ENCODE data around the gene MICA. TPM values are rescaled to one million over a fixed set of nuclear protein-coding genes. Genes with fewer than 3 reads are reported as not detected.
A peak's percentile ranks its signal among the peaks of the same experiment; 100 is the strongest.

Gene MICA
- 10 to 100 TPM in 3 of 4 donors, 1 to 10 TPM in 1; 7.7 to 21.7 (median 13.9) TPM for total RNA-seq

DNA sequence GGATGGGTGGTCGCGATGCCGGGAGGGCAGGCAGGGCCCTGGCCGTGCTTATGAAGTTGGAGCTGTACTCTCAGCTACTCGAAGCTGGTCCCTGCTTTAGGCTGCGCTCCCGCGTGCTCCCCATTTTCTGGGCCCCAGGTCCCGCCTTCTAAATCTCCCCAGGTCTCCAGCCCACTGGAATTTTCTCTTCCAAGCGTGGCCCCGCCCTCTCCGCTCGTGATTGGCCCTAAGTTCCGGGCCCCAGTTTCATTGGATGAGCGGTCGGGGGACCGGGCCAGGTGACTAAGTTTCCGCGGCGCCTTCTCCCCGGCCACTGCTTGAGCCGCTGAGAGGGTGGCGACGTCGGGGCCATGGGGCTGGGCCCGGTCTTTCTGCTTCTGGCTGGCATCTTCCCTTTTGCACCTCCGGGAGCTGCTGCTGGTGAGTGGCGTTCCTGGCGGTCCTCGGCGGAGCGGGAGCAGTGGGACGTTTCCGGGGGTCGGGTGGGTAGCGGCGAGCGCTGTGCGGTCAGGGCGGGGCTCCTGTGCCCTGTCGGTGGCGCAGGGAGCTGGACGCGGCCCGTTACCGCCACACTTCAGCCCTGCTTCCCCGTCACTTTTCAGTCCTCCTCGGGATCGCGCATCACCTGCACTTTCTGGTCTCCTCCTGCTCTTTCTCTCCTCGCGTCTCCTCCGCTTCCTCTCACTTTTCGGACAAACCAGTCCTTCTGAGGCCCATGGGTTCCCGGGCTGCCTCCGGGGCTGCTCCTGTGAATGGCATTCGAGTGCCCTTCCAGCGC, at the start of gene MICA:
TSS of gene MICA (plus strand) at position 313 of the 778 bp plus-strand sequence. CDS start at position 351, 38 bp downstream.
- intact Hi-C loops (cut with DNase I; ENCODE audit: low total_unique reads), result no loop called here
- H3K4me3 ChIP-seq (ENCODE audit: low read depth, poor library complexity, severe bottlenecking), result peak within 1 kb of the TSS; percentile 39
- TF ChIP-seq POLR2A (IDR thresholded peaks at IDR 0.05), result no peak
- TF ChIP-seq, protein P1, sequence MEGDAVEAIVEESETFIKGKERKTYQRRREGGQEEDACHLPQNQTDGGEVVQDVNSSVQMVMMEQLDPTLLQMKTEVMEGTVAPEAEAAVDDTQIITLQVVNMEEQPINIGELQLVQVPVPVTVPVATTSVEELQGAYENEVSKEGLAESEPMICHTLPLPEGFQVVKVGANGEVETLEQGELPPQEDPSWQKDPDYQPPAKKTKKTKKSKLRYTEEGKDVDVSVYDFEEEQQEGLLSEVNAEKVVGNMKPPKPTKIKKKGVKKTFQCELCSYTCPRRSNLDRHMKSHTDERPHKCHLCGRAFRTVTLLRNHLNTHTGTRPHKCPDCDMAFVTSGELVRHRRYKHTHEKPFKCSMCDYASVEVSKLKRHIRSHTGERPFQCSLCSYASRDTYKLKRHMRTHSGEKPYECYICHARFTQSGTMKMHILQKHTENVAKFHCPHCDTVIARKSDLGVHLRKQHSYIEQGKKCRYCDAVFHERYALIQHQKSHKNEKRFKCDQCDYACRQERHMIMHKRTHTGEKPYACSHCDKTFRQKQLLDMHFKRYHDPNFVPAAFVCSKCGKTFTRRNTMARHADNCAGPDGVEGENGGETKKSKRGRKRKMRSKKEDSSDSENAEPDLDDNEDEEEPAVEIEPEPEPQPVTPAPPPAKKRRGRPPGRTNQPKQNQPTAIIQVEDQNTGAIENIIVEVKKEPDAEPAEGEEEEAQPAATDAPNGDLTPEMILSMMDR (IDR thresholded peaks at IDR 0.05), result peak in 1 of 3 donors; percentile 22
- DNase-seq (ENCODE audit: low spot score in 2 of 2), result peak; percentile 89 to 98
- WGBS, 2 donors, result 1% methylated on average over 54 to 58 of the region's 58 CpGs

DNA sequence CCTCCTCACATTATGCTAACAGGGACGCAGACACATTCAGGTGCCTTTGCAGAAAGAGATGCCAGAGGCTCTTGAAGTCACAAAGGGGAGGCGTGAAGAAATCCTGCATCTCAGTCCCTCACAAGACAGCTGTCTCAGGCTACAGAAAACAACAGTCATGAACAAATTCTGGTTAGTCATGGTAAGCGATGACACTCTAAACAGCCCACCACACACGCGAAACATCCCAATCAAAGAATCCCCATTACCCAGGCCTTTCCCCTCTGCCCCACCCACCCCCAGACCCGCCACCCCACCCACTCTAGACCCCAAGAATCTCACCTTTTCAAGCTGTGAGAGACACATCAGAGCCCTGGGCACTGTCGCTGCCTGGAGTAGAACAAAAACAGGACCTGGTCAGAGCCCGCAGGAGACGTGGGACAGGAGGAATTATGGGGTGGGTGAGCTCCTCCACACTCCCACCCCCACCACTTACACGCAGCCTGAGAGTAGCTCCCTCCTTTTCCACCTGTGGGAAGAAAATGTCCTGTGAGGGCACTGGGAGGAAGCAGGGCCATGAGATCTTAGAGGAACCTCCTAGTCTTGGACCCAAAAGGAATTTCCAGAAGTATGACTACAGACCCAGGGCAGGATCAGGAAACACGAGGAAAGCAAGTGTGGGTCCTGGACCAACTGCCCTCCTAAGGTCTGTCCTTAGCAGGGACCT, 49.1 kb upstream of the MICA start:
- DNase-seq (ENCODE audit: low spot score in 2 of 2), result no peak
- intact Hi-C loops (cut with DNase I; ENCODE audit: low total_unique reads), result loop anchor here (10.0 kb wide), 1 partner anchor 80 kb away; the partner anchor contains the start of gene HLA-C
- TF ChIP-seq, protein P1 (IDR thresholded peaks at IDR 0.05), result no peak
- no peak for TF ChIP-seq POLR2A (IDR thresholded peaks at IDR 0.05)
- WGBS, 2 donors, result 55 to 68% methylated on average over 10 to 11 of the region's 11 CpGs
- H3K4me3 ChIP-seq (ENCODE audit: low read depth, poor library complexity, severe bottlenecking), result no peak overlapping the region

DNA sequence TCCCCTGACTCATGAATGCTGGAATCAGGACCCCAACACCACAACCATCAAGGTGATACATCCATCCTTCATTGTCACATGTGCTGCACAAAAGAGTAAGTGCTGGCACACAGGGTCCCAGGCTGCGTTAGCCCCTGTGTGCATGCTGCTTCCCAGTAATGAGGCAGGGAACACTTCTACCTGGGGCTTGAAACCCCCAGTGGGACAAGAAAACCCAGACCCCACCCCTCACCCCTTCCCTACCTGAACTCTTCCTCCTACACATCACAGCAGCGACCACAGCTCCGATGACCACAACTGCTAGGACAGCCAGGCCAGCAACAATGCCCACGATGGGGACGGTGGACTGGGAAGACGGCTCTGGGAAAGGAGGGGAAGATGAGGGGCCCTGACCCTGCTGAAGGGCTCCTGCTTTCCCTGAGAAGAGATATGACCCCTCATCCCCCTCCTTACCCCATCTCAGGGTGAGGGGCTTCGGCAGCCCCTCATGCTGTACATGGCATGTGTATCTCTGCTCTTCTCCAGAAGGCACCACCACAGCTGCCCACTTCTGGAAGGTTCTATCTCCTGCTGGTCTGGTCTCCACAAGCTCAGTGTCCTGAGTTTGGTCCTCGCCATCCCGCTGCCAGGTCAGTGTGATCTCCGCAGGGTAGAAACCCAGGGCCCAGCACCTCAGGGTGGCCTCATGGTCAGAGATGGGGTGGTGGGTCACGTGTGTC, 48.4 kb upstream of the MICA start:
- no peak for DNase-seq (ENCODE audit: low spot score in 2 of 2)
- peak overlapping the region; percentile 9 for H3K4me3 ChIP-seq (ENCODE audit: low read depth, poor library complexity, severe bottlenecking)
- TF ChIP-seq, protein P1 (IDR thresholded peaks at IDR 0.05), result no peak
- no peak for TF ChIP-seq POLR2A (IDR thresholded peaks at IDR 0.05)
- 65 to 76% methylated on average over 11 of the region's 11 CpGs for WGBS, 2 donors
- intact Hi-C loops (cut with DNase I; ENCODE audit: low total_unique reads), result loop anchor here (10.0 kb wide), 1 partner anchor 80 kb away; the partner anchor contains the start of gene HLA-C

- DNase-seq (ENCODE audit: low spot score in 2 of 2), result no peak
- intact Hi-C loops (cut with DNase I; ENCODE audit: low total_unique reads), result loop anchor here (10.0 kb wide), 1 partner anchor 81 kb away; the partner anchor contains the start of gene HLA-C
- TF ChIP-seq POLR2A (IDR thresholded peaks at IDR 0.05), result no peak
- TF ChIP-seq, protein P1 (IDR thresholded peaks at IDR 0.05), result no peak
- 47 to 50% methylated on average over 5 of the region's 5 CpGs for WGBS, 2 donors
- peak overlapping the region; percentile 9 for H3K4me3 ChIP-seq (ENCODE audit: low read depth, poor library complexity, severe bottlenecking)
These were observed 47.8 kb upstream of the MICA start for GRCh38 chr6:31355583-31355948.

DNA sequence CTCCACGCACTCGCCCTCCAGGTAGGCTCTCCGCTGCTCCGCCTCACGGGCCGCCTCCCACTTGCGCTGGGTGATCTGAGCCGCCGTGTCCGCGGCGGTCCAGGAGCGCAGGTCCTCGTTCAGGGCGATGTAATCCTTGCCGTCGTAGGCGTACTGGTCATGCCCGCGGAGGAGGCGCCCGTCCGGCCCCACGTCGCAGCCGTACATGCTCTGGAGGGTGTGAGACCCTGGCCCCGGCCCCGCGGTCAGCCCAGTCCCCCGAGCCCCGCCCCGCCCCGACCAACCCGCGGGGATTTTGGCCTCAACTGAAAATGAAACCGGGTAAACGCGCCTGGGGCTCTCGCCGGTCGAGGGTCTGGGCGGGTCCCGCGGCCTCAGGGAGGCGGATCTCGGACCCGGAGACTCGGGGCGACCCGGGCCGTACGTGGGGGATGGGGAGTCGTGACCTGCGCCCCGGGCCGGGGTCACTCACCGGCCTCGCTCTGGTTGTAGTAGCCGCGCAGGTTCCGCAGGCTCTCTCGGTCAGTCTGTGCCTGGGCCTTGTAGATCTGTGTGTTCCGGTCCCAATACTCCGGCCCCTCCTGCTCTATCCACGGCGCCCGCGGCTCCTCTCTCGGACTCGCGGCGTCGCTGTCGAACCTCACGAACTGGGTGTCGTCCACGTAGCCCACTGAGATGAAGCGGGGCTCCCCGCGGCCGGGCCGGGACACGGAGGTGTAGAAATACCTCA, 47.0 kb upstream of the MICA start:
- TF ChIP-seq, protein P1 (IDR thresholded peaks at IDR 0.05), result no peak
- TF ChIP-seq POLR2A (IDR thresholded peaks at IDR 0.05), result no peak
- H3K4me3 ChIP-seq (ENCODE audit: low read depth, poor library complexity, severe bottlenecking), result peak overlapping the region; percentile 60
- 1% methylated on average over 36 of the region's 83 CpGs; no CpG with 5 or more reads in 1 of the 2 donors for WGBS, 2 donors
- DNase-seq (ENCODE audit: low spot score in 2 of 2), result no peak
- intact Hi-C loops (cut with DNase I; ENCODE audit: low total_unique reads), result loop anchor here (10.0 kb wide), 1 partner anchor 82 kb away; the partner anchor contains the start of gene HLA-C
